HG02884 (cell line): ENCODE results near the gene MUC5AC.
"Not testable (repeated sequence)": the region's sequence is repeated elsewhere in the genome, so short reads cannot be mapped to it uniquely, and the experiment has no call there.

Source experiments
- ATAC-seq: cut with Tn5 transposase; IDR thresholded peaks from one replicate; pipeline ENCODE4 v1.9.1; 2021; ENCODE audit warnings: mild to moderate bottlenecking, moderate library complexity; ENCODE audit not compliant: unreplicated experiment

MUC5AC gene

DNA sequence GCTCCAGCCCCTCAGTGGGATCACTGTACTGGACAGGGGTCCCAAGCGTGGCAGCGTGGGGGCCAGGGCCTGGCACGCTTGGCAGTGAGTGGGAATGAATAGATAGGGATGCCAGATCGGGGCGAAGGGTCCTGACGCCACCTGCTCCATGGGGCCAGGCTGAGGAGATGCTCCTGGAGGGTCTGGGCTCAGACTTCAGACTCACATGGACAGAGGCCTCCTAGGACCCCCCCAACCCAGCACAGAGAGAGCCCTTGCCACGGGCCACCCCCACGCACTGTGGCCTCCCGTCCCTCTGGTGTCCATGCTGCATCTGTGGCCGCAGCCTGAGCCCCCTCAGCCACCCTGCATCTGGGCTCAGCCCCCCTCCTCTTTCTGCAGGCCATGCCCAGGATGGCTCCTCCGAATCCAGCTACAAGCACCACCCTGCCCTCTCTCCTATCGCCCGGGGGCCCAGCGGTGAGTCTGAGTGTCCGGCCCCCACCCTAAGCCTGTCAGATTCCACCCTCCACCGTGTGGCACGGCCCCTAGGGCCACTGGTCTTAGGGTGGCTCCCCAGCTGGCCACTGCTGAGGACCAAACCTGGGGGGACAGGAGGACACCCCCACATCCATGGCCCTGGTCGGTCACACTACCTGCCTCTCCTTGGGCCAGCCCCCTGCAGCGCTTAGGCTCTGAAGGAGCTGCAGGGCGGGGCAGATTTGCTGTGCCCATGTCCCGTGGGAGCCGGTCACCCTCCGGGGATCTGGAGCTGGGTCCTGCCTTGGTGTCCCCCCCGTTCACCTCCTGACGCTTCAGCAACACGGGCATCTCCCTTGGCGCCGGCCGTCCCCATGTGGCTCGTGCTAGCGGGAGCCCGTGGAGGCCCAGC, 2.7 kb downstream of the MUC5AC start:
- no peak for ATAC-seq

DNA sequence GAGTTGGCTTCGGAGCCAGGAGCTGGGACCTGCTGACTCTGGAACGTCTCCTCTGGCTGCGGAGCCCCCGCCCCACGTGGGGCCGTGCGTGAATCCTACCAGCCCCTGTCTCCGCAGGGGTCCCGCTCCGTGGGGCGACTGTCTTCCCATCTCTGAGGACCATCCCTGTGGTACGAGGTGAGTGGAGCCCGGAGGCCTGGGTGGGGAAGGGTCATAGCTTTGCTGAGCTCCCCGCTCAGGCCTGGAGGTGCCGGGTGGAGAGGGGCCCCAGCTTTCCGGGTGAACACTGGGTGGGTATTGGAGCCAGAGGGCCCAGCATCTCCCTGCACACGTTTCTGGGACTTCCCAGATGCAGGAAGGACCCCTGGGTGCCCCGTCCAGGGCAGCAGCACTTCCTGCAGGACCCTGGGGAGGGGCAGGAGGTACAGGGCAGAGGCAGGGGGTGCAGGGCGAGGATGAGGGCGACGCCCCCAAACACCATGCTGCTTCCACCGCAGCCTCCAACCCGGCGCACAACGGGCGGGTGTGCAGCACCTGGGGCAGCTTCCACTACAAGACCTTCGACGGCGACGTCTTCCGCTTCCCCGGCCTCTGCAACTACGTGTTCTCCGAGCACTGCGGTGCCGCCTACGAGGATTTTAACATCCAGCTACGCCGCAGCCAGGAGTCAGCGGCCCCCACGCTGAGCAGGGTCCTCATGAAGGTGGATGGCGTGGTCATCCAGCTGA, 3.8 kb downstream of the MUC5AC start:
- no peak for ATAC-seq

- no peak for ATAC-seq
Measured at GRCh38 chr11:1162138-1162475, 4.4 kb downstream of the MUC5AC start.

GRCh38 chr11:1162491-1163311, 4.9 kb downstream of the MUC5AC start:
- no peak for ATAC-seq

DNA sequence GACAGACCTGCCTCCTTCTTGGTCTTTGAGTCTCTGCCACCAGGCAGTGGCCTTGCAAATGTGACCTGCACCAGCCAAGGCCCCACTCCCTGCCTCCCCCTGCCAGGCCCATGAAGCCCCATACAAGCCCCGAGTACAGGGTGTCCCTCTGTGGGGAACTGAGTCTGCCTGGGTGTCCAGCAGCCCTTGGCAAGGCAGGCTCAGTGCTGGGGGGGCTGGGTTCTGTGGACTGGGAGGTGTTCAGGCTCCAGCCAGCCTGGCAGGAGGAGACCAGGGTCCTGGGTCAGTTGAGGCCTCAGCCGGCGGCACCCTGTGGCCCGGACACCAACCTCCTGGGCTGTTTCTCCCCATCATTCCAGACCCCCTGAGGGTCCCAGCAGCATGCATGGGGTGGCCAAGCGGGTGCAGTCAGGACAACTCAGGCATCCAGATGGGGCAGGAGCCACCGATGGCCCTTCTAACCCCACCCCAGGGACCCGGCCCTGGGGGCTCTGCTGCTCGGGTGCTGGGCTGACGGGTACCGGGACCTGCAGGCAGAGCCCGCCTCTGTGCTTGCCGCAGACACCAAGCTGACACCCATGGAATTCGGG, 5.7 kb downstream of the MUC5AC start:
- no peak for ATAC-seq

DNA sequence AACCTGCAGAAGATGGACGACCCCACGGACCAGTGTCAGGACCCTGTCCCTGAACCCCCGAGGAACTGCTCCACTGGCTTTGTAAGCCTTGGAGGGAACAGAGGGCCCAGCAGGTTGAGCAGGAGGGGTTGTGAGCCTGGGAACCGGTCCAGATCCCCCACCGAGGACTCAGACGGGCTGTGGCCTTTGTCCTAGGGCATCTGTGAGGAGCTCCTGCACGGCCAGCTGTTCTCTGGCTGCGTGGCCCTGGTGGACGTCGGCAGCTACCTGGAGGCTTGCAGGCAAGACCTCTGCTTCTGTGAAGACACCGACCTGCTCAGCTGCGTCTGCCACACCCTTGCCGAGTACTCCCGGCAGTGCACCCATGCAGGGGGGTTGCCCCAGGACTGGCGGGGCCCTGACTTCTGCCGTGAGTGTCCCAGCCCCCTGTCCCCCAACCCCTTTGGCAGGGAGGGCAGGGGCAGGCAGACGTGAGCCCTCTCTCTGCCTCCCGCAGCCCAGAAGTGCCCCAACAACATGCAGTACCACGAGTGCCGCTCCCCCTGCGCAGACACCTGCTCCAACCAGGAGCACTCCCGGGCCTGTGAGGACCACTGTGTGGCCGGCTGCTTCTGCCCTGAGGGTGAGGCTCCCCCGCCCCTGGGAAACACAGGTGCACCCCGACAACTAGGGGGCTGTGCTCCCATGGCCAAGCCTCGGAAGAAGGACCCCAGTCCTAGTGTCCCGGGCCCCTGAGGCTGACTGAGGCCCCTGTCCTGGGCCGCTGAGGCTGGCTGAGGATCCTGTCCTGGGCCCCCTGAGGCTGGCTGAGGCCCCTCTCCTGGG, 6.4 kb downstream of the MUC5AC start:
- no peak for ATAC-seq

DNA sequence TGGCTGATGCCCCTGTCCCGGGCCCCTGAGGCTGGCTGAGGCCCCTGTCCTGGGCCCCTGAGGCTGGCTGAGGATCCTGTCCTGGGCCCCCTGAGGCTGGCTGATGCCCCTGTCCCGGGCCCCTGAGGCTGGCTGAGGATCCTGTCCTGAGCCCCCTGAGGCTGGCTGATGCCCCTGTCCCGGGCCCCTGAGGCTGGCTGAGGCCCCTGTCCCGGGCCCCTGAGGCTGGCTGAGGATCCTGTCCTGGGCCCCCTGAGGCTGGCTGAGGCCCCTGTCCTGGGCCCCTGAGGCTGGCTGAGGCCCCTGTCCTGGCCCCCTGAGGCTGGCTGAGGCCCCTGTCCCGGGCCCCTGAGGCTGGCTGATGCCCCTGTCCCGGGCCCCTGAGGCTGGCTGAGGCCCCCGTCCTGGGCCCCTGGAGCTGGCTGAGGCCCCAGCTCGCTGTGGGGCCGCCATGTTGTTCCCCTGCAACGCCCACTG, 7.1 kb downstream of the MUC5AC start:
- ATAC-seq, result not testable (repeated sequence)

DNA sequence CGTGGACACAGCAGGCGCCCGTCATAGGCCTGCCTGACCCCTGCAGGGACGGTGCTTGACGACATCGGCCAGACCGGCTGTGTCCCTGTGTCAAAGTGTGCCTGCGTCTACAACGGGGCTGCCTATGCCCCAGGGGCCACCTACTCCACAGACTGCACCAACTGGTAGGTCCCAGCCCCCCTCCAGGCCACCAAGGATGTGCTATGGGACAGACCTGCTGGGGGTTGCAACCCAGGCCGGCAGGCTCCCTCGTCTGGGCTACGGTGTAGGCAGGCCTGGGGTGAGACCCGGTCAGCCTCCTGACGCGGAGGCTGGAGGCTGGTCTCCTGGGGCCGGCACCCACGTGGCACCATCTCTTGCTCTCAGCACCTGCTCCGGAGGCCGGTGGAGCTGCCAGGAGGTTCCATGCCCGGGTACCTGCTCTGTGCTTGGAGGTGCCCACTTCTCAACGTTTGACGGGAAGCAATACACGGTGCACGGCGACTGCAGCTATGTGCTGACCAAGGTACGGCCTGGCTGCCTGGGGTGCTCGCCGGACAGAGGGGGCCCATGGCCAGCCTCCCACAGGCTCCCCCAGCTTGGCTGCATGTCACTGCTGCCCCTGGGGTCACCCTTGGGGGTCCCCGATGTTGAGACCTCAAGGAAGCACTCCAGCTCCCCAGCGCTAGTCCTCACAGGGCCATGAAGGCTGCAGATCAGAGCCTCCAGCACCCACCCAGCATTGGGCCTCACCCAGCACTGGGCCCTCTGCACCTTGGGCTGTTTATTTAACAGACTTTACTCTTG, 7.7 kb downstream of the MUC5AC start:
- no peak for ATAC-seq

- no peak for ATAC-seq
Measured at GRCh38 chr11:1167256-1167655, 9.5 kb downstream of the MUC5AC start.

- no peak for ATAC-seq
Measured at GRCh38 chr11:1167751-1168231, 10.0 kb downstream of the MUC5AC start.

GRCh38 chr11:1168256-1168655, 10.5 kb downstream of the MUC5AC start:
- ATAC-seq, result no peak

DNA sequence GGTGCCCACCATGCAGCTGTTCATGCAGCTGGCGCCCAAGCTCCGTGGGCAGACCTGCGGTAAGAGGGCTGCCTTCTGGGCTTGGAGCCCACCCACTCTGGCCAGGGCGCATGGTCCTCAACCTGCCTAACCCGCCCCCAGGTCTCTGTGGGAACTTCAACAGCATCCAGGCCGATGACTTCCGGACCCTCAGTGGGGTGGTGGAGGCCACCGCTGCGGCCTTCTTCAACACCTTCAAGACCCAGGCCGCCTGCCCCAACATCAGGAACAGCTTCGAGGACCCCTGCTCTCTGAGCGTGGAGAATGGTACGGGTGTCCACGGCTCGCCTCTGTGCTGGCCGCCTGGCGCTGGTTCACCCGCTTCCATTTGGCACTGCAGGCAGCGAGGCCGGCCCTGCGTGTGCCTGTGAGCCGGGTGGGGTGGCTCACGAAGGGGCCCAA, 11.0 kb downstream of the MUC5AC start:
- ATAC-seq, result no peak

DNA sequence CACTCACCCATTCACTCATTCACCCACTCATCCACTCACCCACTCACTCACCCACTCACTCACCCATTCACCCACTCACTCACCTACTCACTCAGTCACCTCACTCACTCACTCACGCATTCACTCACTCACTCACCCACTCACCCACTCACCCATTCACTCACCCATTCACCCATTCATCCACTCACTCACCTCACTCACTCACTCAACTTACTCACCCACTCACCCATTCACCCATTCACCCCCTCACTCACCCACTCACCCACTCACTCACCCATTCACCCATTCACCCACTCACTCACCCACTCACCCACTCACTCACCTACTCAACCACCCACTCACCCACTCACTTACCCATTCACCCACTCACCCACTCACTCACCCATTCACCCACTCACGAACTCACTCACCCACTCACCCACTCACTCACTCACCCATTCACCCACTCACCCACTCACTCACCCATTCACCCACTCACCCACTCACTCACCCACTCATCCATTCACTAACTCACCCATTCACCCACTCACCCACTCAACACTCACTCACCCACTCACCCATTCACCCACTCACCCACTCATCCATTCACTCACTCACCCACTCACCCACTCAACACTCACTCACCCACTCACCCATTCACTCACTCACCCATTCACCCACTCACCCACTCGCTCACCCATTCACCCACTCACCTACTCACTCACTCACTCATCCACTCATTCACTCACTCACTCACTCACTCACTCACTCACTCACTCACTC, 13.7 kb downstream of the MUC5AC start:
- no peak for ATAC-seq

GRCh38 chr11:1171985-1172728, 14.4 kb downstream of the MUC5AC start:
- ATAC-seq, result no peak

DNA sequence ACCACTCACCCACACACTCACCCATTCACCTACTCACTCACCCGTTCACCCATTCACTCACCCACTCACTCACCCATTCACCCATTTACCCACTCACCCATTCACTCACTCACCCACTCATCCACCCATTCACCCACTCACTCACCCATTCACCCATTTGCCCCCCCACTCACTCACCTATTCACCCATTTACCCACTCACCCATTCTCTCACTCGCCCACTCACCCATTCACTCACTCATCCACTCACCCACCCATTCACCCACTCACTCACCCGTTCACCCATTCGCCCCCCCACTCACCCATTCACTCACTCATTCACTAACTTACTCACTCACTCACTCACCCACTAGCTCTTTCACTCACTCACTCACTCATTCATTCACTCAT, 15.0 kb downstream of the MUC5AC start:
- no peak for ATAC-seq

- ATAC-seq, result not testable (repeated sequence)
Measured at GRCh38 chr11:1173396-1173795, 15.6 kb downstream of the MUC5AC start.

- no peak for ATAC-seq
Measured at GRCh38 chr11:1174441-1175370, 17.0 kb downstream of the MUC5AC start.
